ENCODE results near the gene ACIN1. TPM values are rescaled to one million over a fixed set of nuclear protein-coding genes. Genes with fewer than 3 reads are reported as not detected.

ACIN1 gene
- total RNA-seq, 1 donor from 2014 or later: 184 TPM

- H4K20me1 ChIP-seq (ENCODE audit: low read depth): no peaks in the 10 kb centered on the region
- H3F3A ChIP-seq (ENCODE audit: low read depth): peaks cover 24% of the 10 kb centered on the region
- Mint-ChIP-seq H3K4me1 (peaks cover 50% of the 10 kb centered on the region), H3K36me3 (peaks cover 6% of the 10 kb centered on the region), H3K9me3 (peaks cover 2% of the 10 kb centered on the region), H3K27me3 (ENCODE audit: insufficient read depth, low read depth) (peaks cover 4% of the 10 kb centered on the region), H3K4me3 (peak overlapping the region; percentile 47), H3K27ac (peak overlapping the region; percentile 70)
- TF ChIP-seq EZH2phosphoT487 (IDR thresholded peaks at IDR 0.05): no peak
- TF ChIP-seq EZH2 (IDR thresholded peaks at IDR 0.05): no peak
- TF ChIP-seq CTCF (IDR thresholded peaks at IDR 0.05): no peak
- H2AFZ ChIP-seq (replicated peaks): no peak overlapping the region
- H3K27me3 ChIP-seq: no peaks in the 10 kb centered on the region
- H3K9me3 ChIP-seq (ENCODE audit: low read depth): no peaks in the 10 kb centered on the region
- no peak overlapping the region for H3K4me3 ChIP-seq
- H3K4me1 ChIP-seq: peaks cover 18% of the 10 kb centered on the region
- H3K79me2 ChIP-seq (ENCODE audit: low read depth): no peaks in the 10 kb centered on the region
- H3K27ac ChIP-seq: no peak overlapping the region
- H3K36me3 ChIP-seq: no peaks in the 10 kb centered on the region
- H3K4me2 ChIP-seq: no peak overlapping the region
- DNase-seq (ENCODE audit: low spot score): peak; percentile 31
- H3K9ac ChIP-seq: no peak overlapping the region
These were observed 26.4 kb upstream of the ACIN1 start for GRCh38 chr14:23121361-23121771.

GRCh38 chr14:23120541-23121251, 25.8 kb upstream of the ACIN1 start:
- no peak overlapping the region for H3K27ac ChIP-seq
- Mint-ChIP-seq H3K27me3 (ENCODE audit: insufficient read depth, low read depth) (peaks cover 4% of the 10 kb centered on the region), H3K4me1 (peaks cover 46% of the 10 kb centered on the region), H3K36me3 (peaks cover 2% of the 10 kb centered on the region), H3K9me3 (no peaks in the 10 kb centered on the region), H3K27ac (peak overlapping the region; percentile 70), H3K4me3 (peak overlapping the region; percentile 23)
- no peaks in the 10 kb centered on the region for H3K27me3 ChIP-seq
- TF ChIP-seq EZH2phosphoT487 (IDR thresholded peaks at IDR 0.05): no peak
- peak; percentile 100 for TF ChIP-seq CTCF (IDR thresholded peaks at IDR 0.05)
- TF ChIP-seq EZH2 (IDR thresholded peaks at IDR 0.05): no peak
- H3K9me3 ChIP-seq (ENCODE audit: low read depth): no peaks in the 10 kb centered on the region
- peak; percentile 95 for DNase-seq (ENCODE audit: low spot score)
- H4K20me1 ChIP-seq (ENCODE audit: low read depth): no peaks in the 10 kb centered on the region
- H3F3A ChIP-seq (ENCODE audit: low read depth): peaks cover 24% of the 10 kb centered on the region
- no peaks in the 10 kb centered on the region for H3K36me3 ChIP-seq
- H2AFZ ChIP-seq (replicated peaks): no peak overlapping the region
- no peak overlapping the region for H3K4me2 ChIP-seq
- peaks cover 18% of the 10 kb centered on the region for H3K4me1 ChIP-seq
- no peak overlapping the region for H3K9ac ChIP-seq
- H3K4me3 ChIP-seq: no peak overlapping the region
- no peaks in the 10 kb centered on the region for H3K79me2 ChIP-seq (ENCODE audit: low read depth)

GRCh38 chr14:23119363-23120327, 24.7 kb upstream of the ACIN1 start:
- Histone ChIP-seq H3K27ac (peak overlapping the region; percentile 29), H3K27me3 (no peaks in the 10 kb centered on the region), H3K4me3 (no peak overlapping the region), H3K9me3 (ENCODE audit: low read depth) (no peaks in the 10 kb centered on the region), H4K20me1 (ENCODE audit: low read depth) (no peaks in the 10 kb centered on the region), H3K36me3 (no peaks in the 10 kb centered on the region), H3K79me2 (ENCODE audit: low read depth) (no peaks in the 10 kb centered on the region), H3F3A (ENCODE audit: low read depth) (peaks cover 20% of the 10 kb centered on the region), H3K4me1 (peaks cover 18% of the 10 kb centered on the region), H3K9ac (no peak overlapping the region), H2AFZ (replicated peaks) (peak overlapping the region; percentile 99), H3K4me2 (no peak overlapping the region)
- peaks cover 6% of the 10 kb centered on the region for H3K27me3 Mint-ChIP-seq (ENCODE audit: insufficient read depth, low read depth)
- TF ChIP-seq EZH2phosphoT487 (IDR thresholded peaks at IDR 0.05) (no peak), CTCF (IDR thresholded peaks at IDR 0.05) (no peak), EZH2 (IDR thresholded peaks at IDR 0.05) (no peak)
- no peak overlapping the region for H3K4me3 Mint-ChIP-seq
- H3K36me3 Mint-ChIP-seq: no peaks in the 10 kb centered on the region
- H3K27ac Mint-ChIP-seq: peak overlapping the region; percentile 50
- peak; percentile 38 for DNase-seq (ENCODE audit: low spot score)
- H3K4me1 Mint-ChIP-seq: peaks cover 46% of the 10 kb centered on the region
- no peaks in the 10 kb centered on the region for H3K9me3 Mint-ChIP-seq

Data from neural progenitor cell (in vitro differentiated cells).